OCI-LY1 (cell line): ENCODE measurements around the gene VGLL4.

Experiments used
- EZH2 ChIP-seq: fragments of 200-600 bp; sonication (generic), shearing (Covaris generic); IDR thresholded peaks from 2 replicates; pipeline ENCODE4 v1.8.0; 2017; ENCODE audit warnings: borderline replicate concordance, mixed run types, mild to moderate bottlenecking, antibody characterized with exemption, low read length, moderate library complexity, mixed read lengths
- TF ChIP-seq, protein P1 (sequence below): fragments of 200-600 bp; sonication (generic), shearing (Covaris generic); IDR thresholded peaks from 2 replicates; pipeline ENCODE4 v1.5.1; 2017; ENCODE audit warnings: mild to moderate bottlenecking, antibody characterized with exemption, low read length, moderate library complexity, mixed read lengths

DNA sequence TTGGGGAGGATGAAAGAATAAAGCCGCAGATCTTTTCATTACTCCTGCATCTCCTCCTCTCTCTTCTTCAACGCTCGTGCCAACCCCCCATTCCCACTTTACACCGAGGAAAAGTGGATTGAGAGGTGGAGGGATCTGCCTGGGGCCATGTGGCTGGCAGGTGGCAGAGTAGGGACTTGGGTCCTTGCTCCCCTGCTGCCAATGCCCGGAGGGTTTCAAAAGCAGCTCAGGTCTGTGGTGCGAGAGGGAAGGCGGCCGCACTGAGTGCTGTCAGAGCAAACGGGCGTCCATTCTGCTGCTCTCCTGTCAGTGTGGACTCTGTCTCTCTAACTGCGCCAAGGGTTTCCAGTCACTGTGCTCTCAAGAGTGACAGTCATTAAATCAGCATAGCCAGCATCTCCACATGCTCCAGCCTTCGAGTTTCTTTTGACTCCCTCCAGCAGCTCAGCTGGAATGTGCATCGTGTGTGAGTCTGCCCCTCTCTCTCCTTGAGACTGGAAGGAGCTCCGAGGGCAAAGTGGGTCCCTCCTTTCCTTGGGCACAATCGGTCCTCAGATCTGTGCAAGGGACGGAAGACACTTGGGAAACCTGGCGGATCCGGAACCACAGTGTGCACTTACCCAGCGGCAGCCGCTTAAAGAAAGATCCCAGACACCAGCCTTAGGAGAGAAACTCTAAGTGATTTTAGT is 68.6 kb downstream of the VGLL4 start:
- TF ChIP-seq, protein P1, sequence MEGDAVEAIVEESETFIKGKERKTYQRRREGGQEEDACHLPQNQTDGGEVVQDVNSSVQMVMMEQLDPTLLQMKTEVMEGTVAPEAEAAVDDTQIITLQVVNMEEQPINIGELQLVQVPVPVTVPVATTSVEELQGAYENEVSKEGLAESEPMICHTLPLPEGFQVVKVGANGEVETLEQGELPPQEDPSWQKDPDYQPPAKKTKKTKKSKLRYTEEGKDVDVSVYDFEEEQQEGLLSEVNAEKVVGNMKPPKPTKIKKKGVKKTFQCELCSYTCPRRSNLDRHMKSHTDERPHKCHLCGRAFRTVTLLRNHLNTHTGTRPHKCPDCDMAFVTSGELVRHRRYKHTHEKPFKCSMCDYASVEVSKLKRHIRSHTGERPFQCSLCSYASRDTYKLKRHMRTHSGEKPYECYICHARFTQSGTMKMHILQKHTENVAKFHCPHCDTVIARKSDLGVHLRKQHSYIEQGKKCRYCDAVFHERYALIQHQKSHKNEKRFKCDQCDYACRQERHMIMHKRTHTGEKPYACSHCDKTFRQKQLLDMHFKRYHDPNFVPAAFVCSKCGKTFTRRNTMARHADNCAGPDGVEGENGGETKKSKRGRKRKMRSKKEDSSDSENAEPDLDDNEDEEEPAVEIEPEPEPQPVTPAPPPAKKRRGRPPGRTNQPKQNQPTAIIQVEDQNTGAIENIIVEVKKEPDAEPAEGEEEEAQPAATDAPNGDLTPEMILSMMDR = no peak
- no peak for TF ChIP-seq EZH2
